Astrocyte (in vitro differentiated cells and primary cell): Measurements from ENCODE around the gene LRRC3B.

Experiments
- CTCF ChIP-seq: IDR thresholded peaks from 2 replicates; pipeline ENCODE4 v1.5.1; 2011; ENCODE audit warnings: low read depth, mild to moderate bottlenecking, inconsistent platforms, low read length, moderate library complexity; ENCODE audit not compliant: insufficient read depth
- EZH2 ChIP-seq: IDR thresholded peaks from 2 replicates; pipeline ENCODE4 v1.6.1; 2012; ENCODE audit warnings: mild to moderate bottlenecking, low read length, inconsistent platforms; ENCODE audit not compliant: insufficient read depth

- TF ChIP-seq EZH2: no peak
- no peak for TF ChIP-seq CTCF
Measured at GRCh38 chr3:26589678-26590077, 32.9 kb upstream of the LRRC3B start.
